ENCODE data around the gene MORN3.

Gene MORN3

DNA sequence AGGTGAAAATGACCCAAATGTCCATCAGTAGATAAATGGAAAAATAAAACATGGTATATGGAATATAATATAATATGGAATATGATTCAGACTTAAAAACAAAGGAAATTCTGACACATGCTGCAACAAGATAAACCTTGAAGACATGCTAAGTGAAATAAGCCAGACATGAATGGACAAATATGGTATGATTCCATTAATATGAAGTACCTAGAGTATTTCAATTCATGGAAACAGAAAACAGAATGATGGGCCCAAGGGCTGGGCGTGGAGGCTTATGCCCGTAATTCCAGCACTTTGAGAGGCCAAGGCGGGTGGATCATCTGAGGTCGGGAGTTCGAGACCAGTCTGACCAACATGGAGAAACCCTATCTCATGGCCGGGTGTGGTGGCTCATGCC lies 65.9 kb downstream of the MORN3 start:
- H3K9me3 Mint-ChIP-seq = peaks cover 4% of the 10 kb centered on the region
- no peak overlapping the region for H3K27ac Mint-ChIP-seq
- H3K4me1 Mint-ChIP-seq = peaks cover 15% of the 10 kb centered on the region
- H3K4me3 Mint-ChIP-seq = no peak overlapping the region
- H3K27me3 Mint-ChIP-seq (ENCODE audit: low read depth) = no peaks in the 10 kb centered on the region
- H3K36me3 Mint-ChIP-seq (ENCODE audit: low read depth) = no peaks in the 10 kb centered on the region
- no peak for TF ChIP-seq CTCF (IDR thresholded peaks at IDR 0.05; ENCODE audit: unreplicated experiment in 3 of 3)

GRCh38 chr12:121602766-121603165 lies 66.7 kb downstream of the MORN3 start:
- TF ChIP-seq CTCF (IDR thresholded peaks at IDR 0.05; ENCODE audit: unreplicated experiment in 3 of 3) = no peak
- H3K9me3 Mint-ChIP-seq = peaks cover 3% of the 10 kb centered on the region

GRCh38 chr12:121600702-121601336 lies 68.6 kb downstream of the MORN3 start:
- H3K9me3 Mint-ChIP-seq = peaks cover 3% of the 10 kb centered on the region
- H3K4me1 Mint-ChIP-seq = peaks cover 14% of the 10 kb centered on the region
- no peak for TF ChIP-seq CTCF (IDR thresholded peaks at IDR 0.05; ENCODE audit: unreplicated experiment in 3 of 3)
- no peaks in the 10 kb centered on the region for H3K27me3 Mint-ChIP-seq (ENCODE audit: low read depth)
- no peak overlapping the region for H3K4me3 Mint-ChIP-seq
- peaks cover 1% of the 10 kb centered on the region for H3K36me3 Mint-ChIP-seq (ENCODE audit: low read depth)
- peak overlapping the region in 1 of 3 experiments; percentile 18 for H3K27ac Mint-ChIP-seq

More at GRCh38 chr12:121602766-121603165, 66.7 kb downstream of the MORN3 start:
- H3K4me3 Mint-ChIP-seq = no peak overlapping the region
- H3K36me3 Mint-ChIP-seq (ENCODE audit: low read depth) = no peaks in the 10 kb centered on the region
- no peaks in the 10 kb centered on the region for H3K27me3 Mint-ChIP-seq (ENCODE audit: low read depth)
- H3K27ac Mint-ChIP-seq = no peak overlapping the region
- peaks cover 14% of the 10 kb centered on the region for H3K4me1 Mint-ChIP-seq

Data from nephron (organoid).